DND-41 (cell line): ENCODE data around the gene ATF6B.

ENCODE experiments used
- ATAC-seq: fragments of 200-7000 bp; cut with Tn5 transposase; 3 replicates; pipeline ENCODE4 v1.9.1; 2021; ENCODE audit warnings: low read depth; ENCODE audit not compliant: insufficient read depth
- DNase-seq: peaks from one replicate; pipeline ENCODE4 v3.0.0-alpha.2; 2020
- H2AFZ ChIP-seq: 2 replicates; pipeline ENCODE4 v1.6.0; 2012; ENCODE audit warnings: low read depth, low read length
- H3K27ac ChIP-seq: 2 replicates; pipeline ENCODE4 v1.5.1; 2012; ENCODE audit warnings: low read length, inconsistent platforms
- H3K27me3 ChIP-seq: fragments of 200-600 bp; sonication (generic); 2 replicates; pipeline ENCODE4 v1.6.0; 2012; ENCODE audit warnings: low read length, mild to moderate bottlenecking, inconsistent platforms; ENCODE audit not compliant: insufficient read depth, poor library complexity
- H3K36me3 ChIP-seq: 2 replicates; pipeline ENCODE4 v1.5.1; 2012; ENCODE audit warnings: low read length, inconsistent platforms; ENCODE audit not compliant: insufficient read depth
- H3K4me1 ChIP-seq: 2 replicates; pipeline ENCODE4 v1.5.1; 2012; ENCODE audit warnings: mild to moderate bottlenecking, low read length; ENCODE audit not compliant: insufficient read depth
- H3K4me2 ChIP-seq: 2 replicates; pipeline ENCODE4 v1.6.0; 2012; ENCODE audit warnings: mild to moderate bottlenecking, moderate library complexity, low read length, inconsistent platforms; ENCODE audit not compliant: insufficient read depth
- H3K4me3 ChIP-seq, 2 experiments: fragments of 200-600 bp in 1 of 2; shearing (Covaris generic) in 1 of 2; 2 replicates each; pipeline ENCODE4 v1.5.1; 2012 to 2016; ENCODE audit warnings: inconsistent platforms in 2 of 2, low read length in 2 of 2, mild to moderate bottlenecking in 2 of 2, low read depth in 1 of 2, moderate library complexity in 1 of 2
- H3K79me2 ChIP-seq: 2 replicates; pipeline ENCODE4 v1.6.0; 2012; ENCODE audit warnings: low read length, inconsistent platforms; ENCODE audit not compliant: insufficient read depth
- H3K9ac ChIP-seq: 2 replicates; pipeline ENCODE4 v1.6.0; 2012; ENCODE audit warnings: low read depth, mild to moderate bottlenecking, inconsistent platforms, low read length, moderate library complexity
- H3K9me3 ChIP-seq: 2 replicates; pipeline ENCODE4 v1.5.1; 2012; ENCODE audit warnings: low read length, moderate library complexity, mild to moderate bottlenecking, inconsistent platforms; ENCODE audit not compliant: insufficient read depth, severe bottlenecking
- H4K20me1 ChIP-seq: 2 replicates; pipeline ENCODE4 v1.6.0; 2012; ENCODE audit warnings: low read length; ENCODE audit not compliant: insufficient read depth
- EZH2 ChIP-seq: IDR thresholded peaks from 3 replicates; pipeline ENCODE4 v1.6.1; 2012; ENCODE audit warnings: borderline replicate concordance, low read depth, mild to moderate bottlenecking, moderate library complexity, low read length, inconsistent platforms; ENCODE audit not compliant: severe bottlenecking
- TF ChIP-seq, protein P1 (sequence below): IDR thresholded peaks from 2 replicates; pipeline ENCODE4 v1.5.1; 2012; ENCODE audit warnings: borderline replicate concordance, low read length, moderate library complexity, mild to moderate bottlenecking; ENCODE audit not compliant: poor library complexity, severe bottlenecking; ENCODE audit errors: extremely low read depth

Gene ATF6B

DNA sequence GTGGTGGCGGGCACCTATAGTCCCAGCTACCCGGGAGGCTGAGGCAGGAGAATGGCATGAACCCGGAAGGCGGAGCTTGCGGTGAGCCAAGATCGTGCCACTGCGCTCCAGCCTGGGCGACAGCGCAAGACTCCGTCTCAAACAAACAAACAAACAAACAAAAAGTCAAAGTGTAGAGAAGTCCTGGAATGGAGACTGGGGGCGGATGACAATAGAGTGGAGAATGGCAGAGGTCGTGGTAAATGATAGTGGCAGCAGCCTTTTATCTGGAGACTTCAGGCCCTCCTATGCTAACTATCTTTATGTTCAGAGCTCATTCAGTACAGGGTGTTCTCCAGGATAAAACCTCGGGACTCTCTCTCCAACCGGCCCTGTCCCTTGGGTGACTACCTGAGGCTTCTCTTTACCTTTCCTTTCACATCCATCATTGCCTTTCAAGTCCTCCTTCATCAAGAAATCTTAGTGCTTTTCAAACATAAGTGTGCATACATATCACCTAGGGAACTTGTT, 3.4 kb upstream of the ATF6B start:
- Histone ChIP-seq H3K27me3 (no peaks in the 10 kb centered on the region), H3K36me3 (peaks cover 12% of the 10 kb centered on the region), H3K4me2 (no peak overlapping the region), H3K79me2 (peaks cover 31% of the 10 kb centered on the region), H3K4me3 (no peak overlapping the region), H3K4me1 (peaks cover 32% of the 10 kb centered on the region), H3K9ac (no peak overlapping the region), H2AFZ (no peak overlapping the region), H3K9me3 (no peaks in the 10 kb centered on the region), H3K27ac (no peak overlapping the region), H4K20me1 (no peaks in the 10 kb centered on the region)
- TF ChIP-seq, protein P1, sequence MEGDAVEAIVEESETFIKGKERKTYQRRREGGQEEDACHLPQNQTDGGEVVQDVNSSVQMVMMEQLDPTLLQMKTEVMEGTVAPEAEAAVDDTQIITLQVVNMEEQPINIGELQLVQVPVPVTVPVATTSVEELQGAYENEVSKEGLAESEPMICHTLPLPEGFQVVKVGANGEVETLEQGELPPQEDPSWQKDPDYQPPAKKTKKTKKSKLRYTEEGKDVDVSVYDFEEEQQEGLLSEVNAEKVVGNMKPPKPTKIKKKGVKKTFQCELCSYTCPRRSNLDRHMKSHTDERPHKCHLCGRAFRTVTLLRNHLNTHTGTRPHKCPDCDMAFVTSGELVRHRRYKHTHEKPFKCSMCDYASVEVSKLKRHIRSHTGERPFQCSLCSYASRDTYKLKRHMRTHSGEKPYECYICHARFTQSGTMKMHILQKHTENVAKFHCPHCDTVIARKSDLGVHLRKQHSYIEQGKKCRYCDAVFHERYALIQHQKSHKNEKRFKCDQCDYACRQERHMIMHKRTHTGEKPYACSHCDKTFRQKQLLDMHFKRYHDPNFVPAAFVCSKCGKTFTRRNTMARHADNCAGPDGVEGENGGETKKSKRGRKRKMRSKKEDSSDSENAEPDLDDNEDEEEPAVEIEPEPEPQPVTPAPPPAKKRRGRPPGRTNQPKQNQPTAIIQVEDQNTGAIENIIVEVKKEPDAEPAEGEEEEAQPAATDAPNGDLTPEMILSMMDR, result no peak
- no peak for TF ChIP-seq EZH2
- ATAC-seq, result no peak
- DNase-seq, result no peak

DNA sequence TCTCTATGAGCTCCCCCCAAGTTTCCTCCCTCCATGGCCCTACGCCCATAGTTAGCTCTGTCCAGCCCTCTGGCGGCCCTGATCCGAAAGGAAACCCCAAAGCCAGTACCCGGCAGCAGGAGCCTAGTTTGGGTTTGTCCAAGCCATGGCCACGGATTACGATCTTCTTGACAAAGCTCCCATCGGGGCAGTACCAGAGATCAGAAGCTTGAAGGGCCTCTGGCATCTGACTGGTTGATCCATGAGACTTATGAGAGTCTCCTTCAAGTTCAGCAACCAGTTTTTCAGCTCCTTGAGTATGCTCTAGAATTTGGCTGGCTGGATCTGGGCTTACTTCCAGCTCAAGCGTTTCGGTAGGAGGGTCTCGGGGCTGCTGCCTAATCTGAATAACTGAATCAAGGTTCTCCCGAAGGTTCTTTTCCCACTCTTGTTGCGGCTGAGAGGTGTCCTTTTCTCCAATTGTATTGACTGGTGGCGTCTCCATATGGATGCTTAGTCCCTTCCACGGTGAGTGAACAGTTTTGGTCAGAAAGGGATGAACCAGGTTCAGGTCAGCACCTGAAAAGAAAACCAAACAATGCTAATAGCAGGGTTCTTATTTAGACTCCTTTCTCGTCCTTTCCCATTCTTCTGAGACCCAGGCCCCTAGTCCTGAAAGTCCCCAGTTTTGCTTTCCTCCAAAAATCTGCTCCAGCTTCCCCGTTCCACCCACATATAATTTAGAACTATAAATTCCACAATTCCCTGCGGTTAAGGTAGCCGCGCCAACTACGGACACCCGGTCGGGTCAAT, 1.4 kb upstream of the ATF6B start:
- H3K4me2 ChIP-seq, result peak overlapping the region; percentile 93
- peak overlapping the region; percentile 63 for H3K9ac ChIP-seq
- peaks cover 40% of the 10 kb centered on the region for H3K4me1 ChIP-seq
- peak overlapping the region; percentile 60 for H2AFZ ChIP-seq
- no peak for DNase-seq
- H3K9me3 ChIP-seq, result no peaks in the 10 kb centered on the region
- peaks cover 30% of the 10 kb centered on the region for H3K36me3 ChIP-seq
- no peaks in the 10 kb centered on the region for H3K27me3 ChIP-seq
- no peak for TF ChIP-seq EZH2
- TF ChIP-seq, protein P1, result no peak
- peak overlapping the region; percentile 73 for H3K27ac ChIP-seq
- H3K79me2 ChIP-seq, result peaks cover 42% of the 10 kb centered on the region
- ATAC-seq, result no peak
- no peaks in the 10 kb centered on the region for H4K20me1 ChIP-seq
- peak overlapping the region; percentile 62 to 91; a peak in 3 of 4 replicates for H3K4me3 ChIP-seq

DNA sequence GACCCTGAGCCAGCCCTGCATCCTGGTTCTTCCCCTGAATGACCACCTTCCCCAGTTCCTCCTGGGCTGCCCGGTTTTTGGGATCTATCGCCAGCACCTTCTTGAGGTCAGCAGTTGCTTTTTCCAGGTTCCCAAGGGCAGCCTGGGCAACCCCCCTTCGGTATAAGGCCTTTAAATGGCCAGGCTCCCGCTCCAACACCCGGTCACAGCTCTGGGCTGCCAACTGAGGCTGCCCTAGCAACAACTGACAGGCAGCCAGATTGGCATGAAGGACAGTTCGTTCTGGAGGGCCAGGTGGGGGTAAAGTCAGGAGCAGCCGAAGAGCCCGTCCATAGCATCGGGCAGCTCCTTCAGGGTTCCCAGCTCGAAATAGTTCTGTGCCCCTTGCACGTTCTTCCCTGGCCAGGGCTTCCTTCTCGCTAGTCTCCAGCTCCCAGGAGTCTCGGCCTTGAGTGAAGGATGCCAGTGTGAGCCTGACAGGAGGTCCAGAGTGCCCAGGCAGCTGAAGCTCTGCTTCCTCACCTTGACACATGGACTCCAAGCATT, 778 bp upstream of the ATF6B start:
- no peaks in the 10 kb centered on the region for H4K20me1 ChIP-seq
- no peaks in the 10 kb centered on the region for H3K9me3 ChIP-seq
- H3K27ac ChIP-seq, result peak overlapping the region; percentile 69
- peak overlapping the region; percentile 74 for H2AFZ ChIP-seq
- no peak for DNase-seq
- H3K27me3 ChIP-seq, result no peaks in the 10 kb centered on the region
- H3K9ac ChIP-seq, result peak overlapping the region; percentile 63
- H3K4me1 ChIP-seq, result peaks cover 40% of the 10 kb centered on the region
- no peak for ATAC-seq
- peak overlapping the region; percentile 62 to 91; a peak in 3 of 4 replicates for H3K4me3 ChIP-seq
- TF ChIP-seq, protein P1, result no peak
- TF ChIP-seq EZH2, result no peak
- H3K36me3 ChIP-seq, result peaks cover 37% of the 10 kb centered on the region
- peaks cover 42% of the 10 kb centered on the region for H3K79me2 ChIP-seq
- peak overlapping the region; percentile 93 for H3K4me2 ChIP-seq
